ENCODE results near the gene GCNT3.

DNA sequence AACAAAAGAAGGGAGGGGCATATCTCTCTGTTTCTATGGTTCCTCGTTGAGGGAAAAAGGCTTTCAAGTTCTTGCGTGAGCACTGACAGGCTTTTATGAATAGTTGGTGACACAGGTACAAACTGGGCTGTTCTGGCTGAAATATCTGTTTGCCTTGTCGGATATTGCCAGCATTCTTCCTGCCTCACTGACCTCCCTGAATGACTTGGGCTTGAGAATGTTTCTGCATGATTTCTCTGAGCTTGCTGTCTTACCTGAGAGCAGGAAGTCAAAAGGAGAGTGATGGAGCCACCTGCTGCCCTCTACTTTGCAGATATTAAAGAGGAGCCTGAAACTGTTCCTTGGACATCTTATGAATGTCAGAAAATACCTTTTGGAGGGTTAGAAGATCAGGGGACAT, 4.8 kb downstream of the GCNT3 start:
- TF ChIP-seq POLR2A (IDR thresholded peaks at IDR 0.05; ENCODE audit: low read length) (no peak), GATA1 (IDR thresholded peaks at IDR 0.05; ENCODE audit: low read depth, low read length) (no peak)
